Ovary (tissue), 9 donors: Measurements from ENCODE around the gene KCNIP1. TPM values are rescaled to one million over a fixed set of nuclear protein-coding genes. Genes with fewer than 3 reads are reported as not detected.

Experiments used
- DNase-seq, 5 donors: peaks; one replicate each; pipeline ENCODE4 v3.0.0-alpha.2; 2019 to 2020
- H3K27ac ChIP-seq, 2 donors: fragments of 200-600 bp; one replicate each; pipeline versions ENCODE4 v1.5.1 to v1.8.0; 2019 to 2022
- H3K27me3 ChIP-seq: fragments of 200-600 bp; one replicate; pipeline ENCODE4 v1.8.0; 2022
- H3K36me3 ChIP-seq: fragments of 200-600 bp; sonication (generic); one replicate; pipeline ENCODE4 v1.5.1; 2019
- H3K4me1 ChIP-seq: one replicate; pipeline ENCODE4 v1.8.1; 2013; ENCODE audit warnings: mild to moderate bottlenecking, moderate library complexity; ENCODE audit not compliant: insufficient read depth
- H3K4me3 ChIP-seq: fragments of 200-600 bp; sonication (generic); one replicate; pipeline ENCODE4 v1.5.1; 2017
- H3K9me3 ChIP-seq, 2 donors: fragments of 200-600 bp in 1 of 2; sonication (generic) in 1 of 2; one replicate each; pipeline versions ENCODE4 v1.5.1 to v1.8.1; 2013 to 2019; ENCODE audit warnings: mild to moderate bottlenecking in 1 of 2, moderate library complexity in 1 of 2
- EP300 ChIP-seq: sonication (generic); formaldehyde crosslinking; IDR thresholded peaks from one replicate; pipeline ENCODE4 v1.6.1; 2017; ENCODE audit warnings: antibody characterized with exemption
- POLR2A ChIP-seq: fragments of 450-650 bp; IDR thresholded peaks from one replicate; pipeline ENCODE4 v1.6.1; 2017; ENCODE audit warnings: antibody characterized with exemption, mild to moderate bottlenecking, moderate library complexity
- WGBS, 3 donors: extraction: QIAGEN DNeasy Blood & Tissue Kit in 1 of 3; methylation state at CpG; one replicate each; pipeline versions ENCODE4 v1.1.5 to v1.1.7; 2013 to 2017; 5-methylcytosine and 5-hydroxymethylcytosine counted together
- intact Hi-C, 4 donors: fragments of 100-400 bp; cut with DNase I; formaldehyde crosslinking; loops; one replicate each; pipeline versions ENCODE4 v1.11.0 to v1.15.1; 2022 to 2023
- polyA plus RNA-seq, 2 donors: library from polyadenylated mRNA; stranded (reverse); fragments of 200-250 nt in 1 of 2; fragments of 350-450 nt in 1 of 2; fragmentation: Illumina TruSeq in 1 of 2; extraction: RNeasy Lipid Tissue Mini Kit (QIAGEN cat#74804) in 1 of 2; gene quantifications; one replicate each; pipeline ENCODE4 v1.2.3, GENCODE V29; 2013 to 2014
- total RNA-seq, 7 donors: library from RNA; depleted of rRNA in 2 of 7; stranded (reverse); fragments of >200 nt in 2 of 7; fragmentation: NEBNext Ultra II Directional in 3 of 7; extraction: Animal tissue kit (Norgen Biotek cat#: 25700) in 3 of 7; gene quantifications; one replicate each; pipeline versions ENCODE4 v1.1.0 to v1.2.4, GENCODE V29; 2016 to 2023
- TF ChIP-seq, protein P1 (sequence below), 3 donors: fragments of 450-650 bp in 2 of 3; fragments of 200-600 bp in 1 of 3; IDR thresholded peaks; one replicate each; pipeline versions ENCODE4 v1.5.1 to v1.8.0; 2016 to 2022; ENCODE audit warnings: antibody characterized with exemption in 3 of 3, mild to moderate bottlenecking in 1 of 3
- donor health status: DM: no; HTN: no; CAD: no; lungs with moderate emphysema.
- donor health status: DM: no; HTN: no; CAD: no.
- donor health status: Bipolar disorder and iron deficiency.
- donor health status: DM: yes; HTN: yes; CAD: no.
- donor health status: DM: no; HTN: no; CAD: no.
- donor health status: DM: yes; HTN: yes; CAD: no.

Gene KCNIP1
- total and polyA plus RNA-seq, 9 donors, result 0.20 to 2.2 (median 0.66) TPM

DNA sequence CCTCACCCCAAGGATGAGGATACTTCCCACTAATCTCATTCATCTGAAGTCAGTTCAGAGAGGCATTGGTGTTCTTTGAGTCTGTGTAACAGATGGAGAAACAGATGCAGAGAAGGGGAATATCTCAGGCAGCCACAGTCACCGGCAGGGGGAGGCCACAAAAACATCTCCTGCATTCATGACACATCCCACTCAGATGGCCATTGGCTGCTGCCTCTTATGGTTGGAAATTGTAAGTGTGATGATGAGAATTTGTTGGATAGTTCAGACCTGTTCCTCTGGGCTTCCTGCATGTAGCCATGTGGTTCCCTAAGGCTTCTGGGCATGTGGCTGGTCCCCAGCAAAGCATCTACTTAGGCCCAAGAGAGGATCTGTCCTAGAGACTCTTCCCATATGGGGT, 233.8 kb downstream of the KCNIP1 start:
- no peaks in the 10 kb centered on the region for H3K4me1 ChIP-seq
- H3K27ac ChIP-seq, result no peak overlapping the region
- intact Hi-C loops, result no loop called here
- no peaks in the 10 kb centered on the region for H3K27me3 ChIP-seq
- no peak for DNase-seq
- TF ChIP-seq EP300, result no peak
- TF ChIP-seq, protein P1, sequence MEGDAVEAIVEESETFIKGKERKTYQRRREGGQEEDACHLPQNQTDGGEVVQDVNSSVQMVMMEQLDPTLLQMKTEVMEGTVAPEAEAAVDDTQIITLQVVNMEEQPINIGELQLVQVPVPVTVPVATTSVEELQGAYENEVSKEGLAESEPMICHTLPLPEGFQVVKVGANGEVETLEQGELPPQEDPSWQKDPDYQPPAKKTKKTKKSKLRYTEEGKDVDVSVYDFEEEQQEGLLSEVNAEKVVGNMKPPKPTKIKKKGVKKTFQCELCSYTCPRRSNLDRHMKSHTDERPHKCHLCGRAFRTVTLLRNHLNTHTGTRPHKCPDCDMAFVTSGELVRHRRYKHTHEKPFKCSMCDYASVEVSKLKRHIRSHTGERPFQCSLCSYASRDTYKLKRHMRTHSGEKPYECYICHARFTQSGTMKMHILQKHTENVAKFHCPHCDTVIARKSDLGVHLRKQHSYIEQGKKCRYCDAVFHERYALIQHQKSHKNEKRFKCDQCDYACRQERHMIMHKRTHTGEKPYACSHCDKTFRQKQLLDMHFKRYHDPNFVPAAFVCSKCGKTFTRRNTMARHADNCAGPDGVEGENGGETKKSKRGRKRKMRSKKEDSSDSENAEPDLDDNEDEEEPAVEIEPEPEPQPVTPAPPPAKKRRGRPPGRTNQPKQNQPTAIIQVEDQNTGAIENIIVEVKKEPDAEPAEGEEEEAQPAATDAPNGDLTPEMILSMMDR (IDR thresholded peaks at IDR 0.05), result no peak
- no peak for TF ChIP-seq POLR2A
- WGBS, 3 donors, result 76 to 90% (median 87%) methylated on average over 1 of the region's 1 CpG
- no peaks in the 10 kb centered on the region for H3K9me3 ChIP-seq
- no peaks in the 10 kb centered on the region for H3K36me3 ChIP-seq
- H3K4me3 ChIP-seq, result no peak overlapping the region

DNA sequence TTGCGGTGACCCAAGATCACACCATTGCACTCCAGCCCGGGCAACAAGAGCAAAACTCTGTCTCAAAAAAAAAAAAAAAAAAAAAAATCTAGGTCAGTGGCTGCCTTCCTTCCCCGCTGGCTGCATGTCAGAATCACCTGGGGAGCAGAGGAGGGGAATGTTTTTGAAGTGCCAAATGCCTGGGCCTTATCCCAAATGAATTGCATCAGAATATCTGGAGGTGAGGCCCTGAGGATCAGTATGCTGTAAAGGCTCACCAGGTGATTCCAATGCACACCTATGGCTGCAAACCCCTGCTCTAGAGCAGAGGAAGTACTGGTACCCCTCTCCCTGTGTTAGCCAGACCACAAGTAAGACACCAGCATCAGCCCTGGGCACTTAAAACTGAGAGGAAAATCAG, 235.0 kb downstream of the KCNIP1 start:
- WGBS, 3 donors, result 57 to 69% (median 61%) methylated on average over 3 of the region's 3 CpGs

DNA sequence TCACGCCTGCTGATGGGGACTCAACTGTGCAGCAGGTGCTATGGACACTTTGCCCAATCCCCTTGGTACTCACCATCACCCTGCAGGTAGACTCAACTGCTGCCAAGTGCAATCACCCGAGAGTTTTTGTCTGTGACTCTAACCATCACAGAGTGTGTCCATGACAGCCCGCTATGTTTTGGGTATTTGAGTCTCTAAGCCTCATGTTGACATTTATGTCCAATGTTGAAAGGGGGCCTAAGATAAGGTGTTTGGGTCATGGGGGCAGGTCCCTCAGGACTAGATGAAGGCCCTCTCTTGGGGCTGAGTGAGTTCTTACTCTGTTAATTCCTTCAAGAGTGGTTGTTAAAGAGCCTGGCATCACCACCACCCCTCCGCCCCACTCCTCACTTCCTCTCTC, 235.6 kb downstream of the KCNIP1 start:
- Histone ChIP-seq H3K4me3 (no peak overlapping the region), H3K4me1 (no peaks in the 10 kb centered on the region), H3K27me3 (no peaks in the 10 kb centered on the region), H3K9me3 (no peaks in the 10 kb centered on the region), H3K36me3 (no peaks in the 10 kb centered on the region), H3K27ac (no peak overlapping the region)
- WGBS, 3 donors, result 90 to 94% (median 91%) methylated on average over 4 of the region's 4 CpGs
- intact Hi-C loops, result no loop called here
- no peak for DNase-seq
- TF ChIP-seq POLR2A (no peak), EP300 (no peak)
- TF ChIP-seq, protein P1 (IDR thresholded peaks at IDR 0.05), result no peak

More for the DNA sequence above, 235.0 kb downstream of the KCNIP1 start:
- no peak for TF ChIP-seq POLR2A
- TF ChIP-seq, protein P1 (IDR thresholded peaks at IDR 0.05), result no peak
- no peak for TF ChIP-seq EP300
- H3K36me3 ChIP-seq, result no peaks in the 10 kb centered on the region
- H3K27ac ChIP-seq, result no peak overlapping the region
- no peaks in the 10 kb centered on the region for H3K27me3 ChIP-seq
- intact Hi-C loops, result no loop called here
- H3K4me1 ChIP-seq, result no peaks in the 10 kb centered on the region
- no peak for DNase-seq
- H3K4me3 ChIP-seq, result no peak overlapping the region
- no peaks in the 10 kb centered on the region for H3K9me3 ChIP-seq

DNA sequence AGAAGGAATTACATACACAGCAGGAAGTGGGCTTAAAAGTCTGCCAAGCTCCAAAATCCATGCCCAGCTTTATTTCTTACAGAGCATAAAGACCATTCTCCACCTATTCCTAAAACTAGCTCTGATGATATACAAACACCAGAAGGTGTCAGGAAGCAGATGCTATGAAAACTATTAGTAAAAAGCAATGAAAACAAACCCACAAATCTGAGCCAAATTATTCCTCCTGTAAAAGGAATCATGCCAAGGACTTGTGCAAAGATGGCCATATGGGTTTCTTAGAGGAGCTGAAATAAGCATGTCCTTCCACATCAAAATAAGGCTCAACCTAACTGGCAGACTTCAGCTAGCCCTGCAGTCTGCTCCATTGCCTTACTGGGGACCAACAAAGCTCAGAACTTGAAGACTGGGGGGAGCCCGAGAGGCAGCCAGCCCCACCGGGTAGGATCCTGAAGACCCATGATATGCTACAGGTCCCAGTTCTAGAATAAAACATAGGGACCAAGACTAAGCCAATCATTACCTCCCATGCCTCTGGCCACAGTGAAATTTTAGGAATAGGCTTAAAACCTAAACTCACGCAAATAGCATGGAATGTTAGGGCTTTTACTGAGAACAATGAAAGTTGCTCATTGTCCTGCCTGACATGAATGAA, 236.9 kb downstream of the KCNIP1 start:
- TF ChIP-seq EP300, result no peak
- TF ChIP-seq, protein P1 (IDR thresholded peaks at IDR 0.05), result no peak
- no peak for TF ChIP-seq POLR2A
- 65 to 83% (median 72%) methylated on average over 3 of the region's 3 CpGs for WGBS, 3 donors
- Histone ChIP-seq H3K36me3 (no peaks in the 10 kb centered on the region), H3K4me1 (no peaks in the 10 kb centered on the region), H3K27ac (no peak overlapping the region), H3K4me3 (no peak overlapping the region), H3K27me3 (no peaks in the 10 kb centered on the region), H3K9me3 (no peaks in the 10 kb centered on the region)
- no peak for DNase-seq
- intact Hi-C loops, result loop anchor here in 1 of 4 donors (10.0 kb wide), 1 partner anchor 594 kb away; no protein-coding TSS in a partner anchor
